CD4-positive, alpha-beta memory T cell (primary cell): ENCODE results near the gene FRMD4A. TPM values are rescaled to one million over a fixed set of nuclear protein-coding genes. Genes with fewer than 3 reads are reported as not detected.
A peak's percentile ranks its signal among the peaks of the same experiment; 100 is the strongest.

ENCODE experiments used
- CTCF ChIA-PET: fragments of 350-600 bp; sonication (Branson Sonifier 250); formaldehyde crosslinking; loops from one replicate; lab custom pipeline; 2021; ENCODE audit warnings: inconsistent platforms; ENCODE audit not compliant: partially characterized antibody; lab: Charles Lee
- POLR2A ChIA-PET: fragments of 350-600 bp; sonication (Branson Sonifier 250); formaldehyde crosslinking; loops from one replicate; lab custom pipeline; 2021; ENCODE audit not compliant: partially characterized antibody; lab: Charles Lee
- DNase-seq, 5 donors: peaks; one replicate each; pipeline versions ENCODE4 v3.0.0 to v3.0.0-alpha.2; 2020 to 2022; ENCODE audit warnings: mixed read lengths in 1 of 5
- H3K27ac ChIP-seq: one replicate; pipeline ENCODE4 v1.7.0; 2013; ENCODE audit warnings: low read depth, low read length
- H3K27me3 ChIP-seq: 2 replicates; pipeline ENCODE4 v1.7.0; 2013; ENCODE audit warnings: mild to moderate bottlenecking, low read length, moderate library complexity; ENCODE audit not compliant: insufficient read depth
- H3K36me3 ChIP-seq: 2 replicates; pipeline ENCODE4 v1.7.0; 2013; ENCODE audit warnings: mild to moderate bottlenecking, low read length, moderate library complexity; ENCODE audit not compliant: insufficient read depth
- H3K4me1 ChIP-seq: 2 replicates; pipeline ENCODE4 v1.7.0; 2013; ENCODE audit warnings: mild to moderate bottlenecking, low read length, moderate library complexity; ENCODE audit not compliant: insufficient read depth
- H3K4me3 ChIP-seq, 2 donors: one replicate each; pipeline ENCODE4 v1.7.0; 2013; ENCODE audit warnings: low read length in 2 of 2, mild to moderate bottlenecking in 1 of 2
- H3K9me3 ChIP-seq, 2 donors: one replicate each; pipeline ENCODE4 v1.7.0; 2013; ENCODE audit warnings: low read length in 2 of 2, control low read depth in 1 of 2; ENCODE audit not compliant: control insufficient read depth in 1 of 2
- H3K27ac Mint-ChIP-seq, 7 donors: one replicate each; pipeline ENCODE4 v1.8.0; 2020 to 2021; ENCODE audit warnings: mixed read lengths in 7 of 7, mild to moderate bottlenecking in 6 of 7, inconsistent platforms in 3 of 7, moderate library complexity in 3 of 7
- H3K27me3 Mint-ChIP-seq, 2 donors: one replicate each; pipeline ENCODE4 v1.8.0; 2020 to 2021; ENCODE audit warnings: mixed read lengths in 2 of 2
- H3K36me3 Mint-ChIP-seq, 2 donors: one replicate each; pipeline ENCODE4 v1.8.0; 2020 to 2021; ENCODE audit warnings: mixed read lengths in 2 of 2, inconsistent platforms in 1 of 2, mild to moderate bottlenecking in 1 of 2
- H3K4me1 Mint-ChIP-seq, 4 donors: one replicate each; pipeline ENCODE4 v1.8.0; 2020 to 2021; ENCODE audit warnings: mixed read lengths in 4 of 4, mild to moderate bottlenecking in 1 of 4
- H3K4me3 Mint-ChIP-seq, 8 donors: one replicate each; pipeline ENCODE4 v1.8.0; 2020 to 2021; ENCODE audit warnings: mixed read lengths in 8 of 8, mild to moderate bottlenecking in 7 of 8, moderate library complexity in 6 of 8, inconsistent platforms in 3 of 8
- H3K9me3 Mint-ChIP-seq, 8 donors: one replicate each; pipeline ENCODE4 v1.8.0; 2020 to 2021; ENCODE audit warnings: mixed read lengths in 8 of 8, mild to moderate bottlenecking in 5 of 8, inconsistent platforms in 3 of 8, moderate library complexity in 1 of 8
- intact Hi-C: fragments of 100-400 bp; cut with micrococcal nuclease; formaldehyde crosslinking; loops from one replicate; pipeline ENCODE4 v1.15.1; 2023
- polyA plus RNA-seq, 2 donors: library from polyadenylated mRNA; unstranded; fragments of 300-500 nt; fragmentation: Illumina TruSeq; gene quantifications; one replicate each; pipeline ENCODE4 v1.2.3, GENCODE V29; 2021
- total RNA-seq, 2 experiments: library from RNA; stranded (reverse); gene quantifications; one replicate each; pipeline ENCODE4 v1.2.3, GENCODE V29; 2021

FRMD4A gene
- total and polyA plus RNA-seq, 4 experiments from 2014 or later, result 0.89 to 2.4 (median 1.9) TPM; not detected in 1

- DNase-seq, result no peak
- ChIA-PET CTCF (no interaction called here), POLR2A (no interaction called here)
- no peak overlapping the region for H3K4me3 Mint-ChIP-seq
- H3K9me3 ChIP-seq, result no peaks in the 10 kb centered on the region
- no peak overlapping the region for H3K4me3 ChIP-seq
- no peaks in the 10 kb centered on the region for H3K27me3 ChIP-seq
- intact Hi-C loops, result no loop called here
- peaks cover 4 to 7% of the 10 kb centered on the region in 2 donors for H3K27me3 Mint-ChIP-seq
- H3K4me1 ChIP-seq, result peaks cover 21% of the 10 kb centered on the region
- H3K36me3 Mint-ChIP-seq, result peaks cover 3 to 7% of the 10 kb centered on the region in 2 donors
- peaks cover 22 to 45% (median 33%) of the 10 kb centered on the region in 4 donors for H3K4me1 Mint-ChIP-seq
- H3K36me3 ChIP-seq, result no peaks in the 10 kb centered on the region
- no peak overlapping the region for H3K27ac Mint-ChIP-seq
- H3K27ac ChIP-seq, result no peak overlapping the region
- peaks cover 3 to 14% (median 8%) of the 10 kb centered on the region in 8 donors for H3K9me3 Mint-ChIP-seq
These were observed 316.3 kb downstream of the FRMD4A start for GRCh38 chr10:14014423-14014822.

- peaks cover 0 to 1% of the 10 kb centered on the region in 2 donors for H3K27me3 Mint-ChIP-seq
- H3K27ac ChIP-seq, result no peak overlapping the region
- CTCF ChIA-PET, result interaction anchor here (1.2 kb wide), 1 partner anchor 227 kb away, joined by 3 read pairs; no protein-coding TSS in a partner anchor
- H3K4me1 Mint-ChIP-seq, result peaks cover 31 to 62% (median 40%) of the 10 kb centered on the region in 4 donors
- intact Hi-C loops, result no loop called here
- H3K36me3 Mint-ChIP-seq, result peaks cover 0 to 5% of the 10 kb centered on the region in 2 donors
- no peaks in the 10 kb centered on the region for H3K9me3 Mint-ChIP-seq
- H3K4me1 ChIP-seq, result peaks cover 35% of the 10 kb centered on the region
- H3K27me3 ChIP-seq, result no peaks in the 10 kb centered on the region
- H3K27ac Mint-ChIP-seq, result peak overlapping the region in 2 of 7 donors; percentile 8 to 64
- POLR2A ChIA-PET, result interaction anchor here (0.7 to 3.2 kb wide), 2 partner anchors 16 to 224 kb away, joined by 3 to 16 read pairs; no protein-coding TSS in a partner anchor
- H3K4me3 Mint-ChIP-seq, result peak overlapping the region in 3 of 8 donors; percentile 4 to 85 (median 22)
- no peak overlapping the region for H3K4me3 ChIP-seq
- no peaks in the 10 kb centered on the region for H3K9me3 ChIP-seq
- no peaks in the 10 kb centered on the region for H3K36me3 ChIP-seq
- DNase-seq, result no peak
These were observed 319.8 kb downstream of the FRMD4A start for GRCh38 chr10:14010769-14011574.

GRCh38 chr10:14010101-14010558 lies 320.6 kb downstream of the FRMD4A start:
- Histone ChIP-seq H3K27me3 (no peaks in the 10 kb centered on the region), H3K4me1 (peaks cover 31% of the 10 kb centered on the region), H3K27ac (peak overlapping the region; percentile 60), H3K4me3 (peak overlapping the region; percentile 26 to 65), H3K9me3 (no peaks in the 10 kb centered on the region), H3K36me3 (no peaks in the 10 kb centered on the region)
- no peaks in the 10 kb centered on the region for H3K9me3 Mint-ChIP-seq
- H3K27me3 Mint-ChIP-seq, result peaks cover 0 to 1% of the 10 kb centered on the region in 2 donors
- intact Hi-C loops, result no loop called here
- H3K27ac Mint-ChIP-seq, result peak overlapping the region; percentile 73 to 96 (median 90)
- CTCF ChIA-PET, result interaction anchor here (1.2 kb wide), 1 partner anchor 226 kb away, joined by 3 read pairs; no protein-coding TSS in a partner anchor
- POLR2A ChIA-PET, result interaction anchor here (0.6 to 3.2 kb wide), 7 partner anchors 9 to 226 kb away, joined by 3 to 16 read pairs (median 4); no protein-coding TSS in a partner anchor
- peak overlapping the region; percentile 81 to 87 (median 85) for H3K4me3 Mint-ChIP-seq
- H3K36me3 Mint-ChIP-seq, result peaks cover 0 to 5% of the 10 kb centered on the region in 2 donors
- no peak for DNase-seq
- H3K4me1 Mint-ChIP-seq, result peaks cover 25 to 56% (median 39%) of the 10 kb centered on the region in 4 donors

DNA sequence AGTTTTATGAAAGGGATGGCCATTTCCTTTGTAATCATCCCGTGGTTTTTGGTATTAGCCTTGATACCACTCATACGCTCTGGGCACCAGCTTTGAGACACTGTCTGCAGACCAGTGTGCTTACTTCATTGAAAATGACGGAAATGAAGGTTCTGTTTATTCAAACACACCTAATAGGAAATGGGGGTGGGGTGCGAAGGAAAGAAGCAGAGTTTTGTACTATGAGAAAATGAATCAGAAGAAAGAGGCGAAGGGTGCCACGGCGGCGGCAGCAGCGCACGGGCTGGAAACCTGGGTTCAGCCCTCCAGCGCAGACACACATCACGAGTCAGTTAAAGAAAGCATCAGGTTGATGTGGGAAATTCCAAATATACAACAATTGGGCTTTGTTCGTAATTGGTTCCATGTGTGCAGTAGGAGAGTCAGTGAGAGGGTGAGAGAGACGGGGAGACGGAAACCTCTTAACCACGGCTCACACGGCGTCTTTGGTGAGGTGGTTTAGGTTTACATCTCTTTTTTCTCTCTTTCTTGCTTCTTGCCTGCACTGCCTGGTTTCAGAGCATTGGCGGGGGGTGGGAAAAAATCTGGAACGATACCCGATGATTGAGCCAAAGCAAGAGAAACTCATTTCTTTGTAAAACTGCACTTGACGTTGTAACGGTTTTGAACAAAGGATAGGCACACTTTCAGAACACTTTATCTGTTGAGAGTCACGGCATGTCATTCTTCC lies 321.2 kb downstream of the FRMD4A start:
- Mint-ChIP-seq H3K9me3 (no peaks in the 10 kb centered on the region), H3K4me1 (peaks cover 25 to 56% (median 41%) of the 10 kb centered on the region in 4 donors), H3K36me3 (peaks cover 0 to 5% of the 10 kb centered on the region in 2 donors), H3K27ac (peak overlapping the region; percentile 73 to 96 (median 90)), H3K27me3 (peaks cover 0 to 1% of the 10 kb centered on the region in 2 donors), H3K4me3 (peak overlapping the region; percentile 81 to 87 (median 85))
- Histone ChIP-seq H3K36me3 (no peaks in the 10 kb centered on the region), H3K4me3 (peak overlapping the region; percentile 26 to 65), H3K4me1 (peaks cover 31% of the 10 kb centered on the region), H3K27me3 (no peaks in the 10 kb centered on the region), H3K27ac (peak overlapping the region; percentile 60), H3K9me3 (no peaks in the 10 kb centered on the region)
- ChIA-PET POLR2A (interaction anchor here (0.6 to 3.2 kb wide), 7 partner anchors 9 to 225 kb away, joined by 3 to 16 read pairs (median 4); no protein-coding TSS in a partner anchor), CTCF (interaction anchor here (1.2 kb wide), 1 partner anchor 225 kb away, joined by 3 read pairs; no protein-coding TSS in a partner anchor)
- intact Hi-C loops, result loop anchor here (1.0 to 2.0 kb wide), 3 partner anchors 23 to 222 kb away; no protein-coding TSS in a partner anchor
- DNase-seq, result peak; percentile 71 to 89 (median 74)

DNA sequence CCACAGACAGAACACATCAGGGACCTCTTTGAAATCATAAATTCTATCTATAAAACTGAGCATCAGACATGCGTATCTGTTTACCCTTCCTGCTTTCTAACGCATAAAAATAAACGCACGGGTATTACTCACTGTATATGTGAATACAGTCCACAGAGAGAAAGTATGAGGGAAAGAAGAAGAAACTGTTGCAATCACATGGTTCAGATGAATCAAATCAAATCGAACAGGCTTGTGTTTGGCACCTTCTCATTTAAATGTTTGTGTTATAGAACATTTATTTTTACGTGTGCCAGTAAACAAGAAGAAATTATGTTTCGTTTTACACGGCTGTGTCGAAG lies 322.0 kb downstream of the FRMD4A start:
- Mint-ChIP-seq H3K36me3 (peaks cover 0 to 5% of the 10 kb centered on the region in 2 donors), H3K27me3 (peaks cover 0 to under 1% of the 10 kb centered on the region in 2 donors), H3K4me3 (peak overlapping the region; percentile 81 to 87 (median 85)), H3K4me1 (peaks cover 28 to 64% (median 44%) of the 10 kb centered on the region in 4 donors), H3K9me3 (no peaks in the 10 kb centered on the region), H3K27ac (peak overlapping the region; percentile 88 to 96 (median 90))
- peak in 4 of 5 donors; percentile 8 to 28 (median 20) for DNase-seq
- intact Hi-C loops, result loop anchor here (1.0 to 2.0 kb wide), 4 partner anchors 8 to 221 kb away; no protein-coding TSS in a partner anchor
- Histone ChIP-seq H3K36me3 (no peaks in the 10 kb centered on the region), H3K4me1 (peaks cover 38% of the 10 kb centered on the region), H3K27me3 (no peaks in the 10 kb centered on the region), H3K27ac (peak overlapping the region; percentile 60), H3K9me3 (no peaks in the 10 kb centered on the region), H3K4me3 (peak overlapping the region; percentile 15 to 65)
- POLR2A ChIA-PET, result interaction anchor here (1.6 to 3.2 kb wide), 4 partner anchors 8 to 222 kb away, joined by 4 to 16 read pairs (median 8); no protein-coding TSS in a partner anchor
- CTCF ChIA-PET, result interaction anchor here (1.0 to 1.1 kb wide), 2 partner anchors 23 to 177 kb away, joined by 3 read pairs; no protein-coding TSS in a partner anchor

GRCh38 chr10:14004536-14004935 lies 326.2 kb downstream of the FRMD4A start:
- DNase-seq, result no peak
- Histone ChIP-seq H3K27me3 (no peaks in the 10 kb centered on the region), H3K4me3 (no peak overlapping the region), H3K27ac (no peak overlapping the region), H3K4me1 (peaks cover 35% of the 10 kb centered on the region), H3K9me3 (no peaks in the 10 kb centered on the region), H3K36me3 (no peaks in the 10 kb centered on the region)
- H3K27ac Mint-ChIP-seq, result peak overlapping the region in 1 of 7 donors; percentile 49
- H3K36me3 Mint-ChIP-seq, result peaks cover 0 to 5% of the 10 kb centered on the region in 2 donors
- no peaks in the 10 kb centered on the region for H3K27me3 Mint-ChIP-seq
- H3K4me1 Mint-ChIP-seq, result peaks cover 33 to 51% (median 42%) of the 10 kb centered on the region in 4 donors
- H3K9me3 Mint-ChIP-seq, result no peaks in the 10 kb centered on the region
- no peak overlapping the region for H3K4me3 Mint-ChIP-seq
- CTCF ChIA-PET, result no interaction called here
- intact Hi-C loops, result no loop called here
- POLR2A ChIA-PET, result interaction anchor here (0.8 kb wide), 1 partner anchor 181 kb away, joined by 3 read pairs; no protein-coding TSS in a partner anchor
